Neural crest cell (in vitro differentiated cells): Measurements from ENCODE around the gene AJAP1. TPM values are rescaled to one million over a fixed set of nuclear protein-coding genes. Genes with fewer than 3 reads are reported as not detected.
"Not testable (repeated sequence)": the region's sequence is repeated elsewhere in the genome, so short reads cannot be mapped to it uniquely, and the experiment has no call there.

ENCODE experiments used
- DNase-seq: peaks from one replicate; pipeline ENCODE4 v3.0.0; 2021; ENCODE audit warnings: low read depth, mixed read lengths, low spot score
- H3K27ac Mint-ChIP-seq: one replicate; pipeline ENCODE4 v1.8.0; 2021; ENCODE audit warnings: mild to moderate bottlenecking, mixed read lengths; ENCODE audit not compliant: unreplicated experiment
- H3K27me3 Mint-ChIP-seq: 2 replicates; pipeline ENCODE4 v1.8.0; 2021; ENCODE audit warnings: low read depth, mild to moderate bottlenecking, mixed read lengths
- H3K36me3 Mint-ChIP-seq: 2 replicates; pipeline ENCODE4 v1.8.0; 2021; ENCODE audit warnings: low read depth, mild to moderate bottlenecking, mixed read lengths
- H3K4me1 Mint-ChIP-seq: 2 replicates; pipeline ENCODE4 v1.8.0; 2021; ENCODE audit warnings: mixed read lengths
- H3K4me3 Mint-ChIP-seq: one replicate; pipeline ENCODE4 v1.8.0; 2021; ENCODE audit warnings: mild to moderate bottlenecking, mixed read lengths
- H3K9me3 Mint-ChIP-seq: 2 replicates; pipeline ENCODE4 v1.8.0; 2021; ENCODE audit warnings: mixed read lengths
- total RNA-seq: library from RNA; stranded (reverse); gene quantifications from 2 replicates; pipeline ENCODE4 v1.2.1, GENCODE V29; 2021
- TF ChIP-seq, protein P1 (sequence below): fragments of 200-600 bp; sonication (generic); conservative IDR thresholded peaks from 2 replicates; pipeline ENCODE4 v1.5.0; 2021; ENCODE audit warnings: antibody characterized with exemption, mild to moderate bottlenecking

The AJAP1 gene
- total RNA-seq, 1 donor from 2014 or later, result 1.4 TPM

DNA sequence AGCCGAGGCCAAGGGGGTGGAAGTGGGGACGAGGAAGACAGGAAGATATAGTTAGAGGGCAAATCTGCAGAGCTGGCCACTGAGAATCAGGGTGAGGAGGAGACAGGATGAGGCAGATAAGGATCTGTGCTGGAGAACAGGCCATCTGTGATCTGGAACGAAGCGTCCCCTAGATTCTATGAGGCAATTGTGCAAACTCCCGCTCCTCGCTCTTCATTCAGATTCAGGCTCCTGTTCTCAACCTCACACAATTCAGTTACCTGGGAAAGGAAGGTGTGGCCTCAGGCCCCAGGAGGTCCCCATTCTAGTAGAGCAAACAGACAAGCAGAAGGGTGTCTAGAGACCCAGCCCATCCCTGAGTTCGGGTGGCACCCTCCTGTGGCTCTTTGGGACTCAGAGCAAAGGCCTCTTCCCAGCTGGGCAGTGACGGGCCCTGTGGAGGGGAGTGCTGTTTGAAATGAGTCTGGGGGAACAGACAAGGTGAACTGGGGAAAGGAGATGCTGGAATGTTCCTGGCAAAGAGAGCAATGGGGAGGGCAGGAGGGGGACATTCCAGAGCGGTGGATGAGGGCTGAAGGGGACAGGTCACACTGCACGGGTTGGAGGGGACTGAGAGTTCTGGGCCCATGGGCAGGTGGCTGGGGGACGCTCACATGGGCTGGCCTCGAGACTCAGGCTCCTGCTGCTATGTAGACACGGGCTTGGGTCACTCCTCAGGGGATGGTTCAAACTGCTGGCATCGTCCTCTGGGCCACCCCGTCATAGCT, 39.9 kb upstream of the AJAP1 start:
- H3K27me3 Mint-ChIP-seq, result no peaks in the 10 kb centered on the region
- TF ChIP-seq, protein P1, sequence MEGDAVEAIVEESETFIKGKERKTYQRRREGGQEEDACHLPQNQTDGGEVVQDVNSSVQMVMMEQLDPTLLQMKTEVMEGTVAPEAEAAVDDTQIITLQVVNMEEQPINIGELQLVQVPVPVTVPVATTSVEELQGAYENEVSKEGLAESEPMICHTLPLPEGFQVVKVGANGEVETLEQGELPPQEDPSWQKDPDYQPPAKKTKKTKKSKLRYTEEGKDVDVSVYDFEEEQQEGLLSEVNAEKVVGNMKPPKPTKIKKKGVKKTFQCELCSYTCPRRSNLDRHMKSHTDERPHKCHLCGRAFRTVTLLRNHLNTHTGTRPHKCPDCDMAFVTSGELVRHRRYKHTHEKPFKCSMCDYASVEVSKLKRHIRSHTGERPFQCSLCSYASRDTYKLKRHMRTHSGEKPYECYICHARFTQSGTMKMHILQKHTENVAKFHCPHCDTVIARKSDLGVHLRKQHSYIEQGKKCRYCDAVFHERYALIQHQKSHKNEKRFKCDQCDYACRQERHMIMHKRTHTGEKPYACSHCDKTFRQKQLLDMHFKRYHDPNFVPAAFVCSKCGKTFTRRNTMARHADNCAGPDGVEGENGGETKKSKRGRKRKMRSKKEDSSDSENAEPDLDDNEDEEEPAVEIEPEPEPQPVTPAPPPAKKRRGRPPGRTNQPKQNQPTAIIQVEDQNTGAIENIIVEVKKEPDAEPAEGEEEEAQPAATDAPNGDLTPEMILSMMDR, result no peak

DNA sequence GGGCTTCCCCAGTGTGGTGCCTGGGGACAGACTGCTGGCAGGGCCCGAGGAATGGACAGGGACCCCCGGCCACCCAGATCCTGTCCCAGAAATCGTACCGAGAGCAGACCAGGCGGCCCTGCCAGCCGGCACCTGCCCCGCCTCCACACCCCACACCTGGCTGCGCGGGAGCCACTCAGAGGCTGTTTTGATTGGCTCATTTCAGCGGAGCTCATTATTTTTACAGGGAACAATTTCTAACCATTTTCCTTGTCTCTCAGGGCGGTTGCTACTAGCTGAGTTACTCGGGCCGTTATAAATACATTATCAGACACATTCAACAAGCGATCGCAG, 39.3 kb upstream of the AJAP1 start:
- H3K36me3 Mint-ChIP-seq, result peaks cover 2% of the 10 kb centered on the region
- TF ChIP-seq, protein P1, result no peak
- H3K4me1 Mint-ChIP-seq, result peaks cover 11% of the 10 kb centered on the region
- DNase-seq, result no peak
- no peak overlapping the region for H3K27ac Mint-ChIP-seq
- no peak overlapping the region for H3K4me3 Mint-ChIP-seq
- H3K27me3 Mint-ChIP-seq, result no peaks in the 10 kb centered on the region
- peaks cover 3% of the 10 kb centered on the region for H3K9me3 Mint-ChIP-seq

More for the DNA sequence above, 39.9 kb upstream of the AJAP1 start:
- H3K4me1 Mint-ChIP-seq, result peaks cover 11% of the 10 kb centered on the region
- H3K4me3 Mint-ChIP-seq, result no peak overlapping the region
- H3K36me3 Mint-ChIP-seq, result peaks cover 2% of the 10 kb centered on the region
- DNase-seq, result no peak
- H3K9me3 Mint-ChIP-seq, result peaks cover 3% of the 10 kb centered on the region
- no peak overlapping the region for H3K27ac Mint-ChIP-seq

DNA sequence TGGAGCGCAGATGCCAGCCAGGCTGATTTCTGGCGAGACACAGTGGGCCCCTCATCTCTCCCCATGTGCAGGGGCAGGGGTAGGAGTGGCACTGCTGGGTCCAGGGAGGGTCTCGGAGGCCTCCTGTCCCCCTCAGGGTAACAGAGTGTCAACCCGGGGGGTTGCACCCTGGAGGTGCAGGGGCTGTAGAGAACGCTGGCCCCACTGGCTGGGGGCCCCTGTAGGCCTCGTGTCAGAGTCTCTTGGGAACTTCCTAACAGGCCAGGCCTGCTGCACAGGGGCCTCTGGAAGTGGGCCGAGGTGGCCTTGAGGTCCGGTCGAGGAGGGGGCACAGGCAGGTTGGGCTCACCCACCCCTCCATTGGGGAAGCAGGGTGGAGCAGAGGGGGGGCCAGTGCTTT, 38.9 kb upstream of the AJAP1 start:
- Mint-ChIP-seq H3K27me3 (no peaks in the 10 kb centered on the region), H3K4me3 (no peak overlapping the region), H3K27ac (no peak overlapping the region), H3K4me1 (peaks cover 11% of the 10 kb centered on the region), H3K36me3 (peaks cover 2% of the 10 kb centered on the region), H3K9me3 (peaks cover 2% of the 10 kb centered on the region)
- DNase-seq, result no peak
- TF ChIP-seq, protein P1, result no peak

DNA sequence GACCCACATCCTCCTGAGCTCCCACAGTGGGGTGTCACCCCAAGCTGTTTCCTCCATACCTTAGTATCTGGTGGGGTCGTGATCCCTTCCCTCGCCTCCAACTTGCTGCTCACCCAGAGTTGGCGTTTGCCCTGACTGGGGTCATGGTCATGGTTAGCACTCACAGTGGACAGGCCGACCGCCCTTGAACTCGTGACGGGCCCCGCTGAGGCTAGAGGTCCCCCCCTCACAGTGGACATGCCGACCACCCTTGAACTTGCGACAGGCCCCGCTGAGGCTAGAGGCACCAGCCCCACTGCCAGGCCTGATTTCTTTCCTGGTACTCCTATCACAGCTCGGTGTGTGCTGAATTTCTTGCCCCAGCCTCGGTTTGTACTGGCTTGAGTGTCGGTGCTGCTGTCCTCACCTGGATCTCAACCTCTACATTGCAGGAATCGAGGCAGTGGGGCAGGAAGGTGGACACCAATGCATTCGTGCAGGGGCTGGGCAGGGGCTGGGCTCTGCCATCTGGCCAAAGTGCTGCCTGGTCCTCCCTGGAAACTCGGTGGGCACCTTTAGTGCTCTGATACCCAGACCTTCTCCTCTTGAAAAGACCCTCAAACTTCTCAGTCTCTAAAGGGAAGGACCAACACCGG, 37.5 kb upstream of the AJAP1 start:
- no peak for DNase-seq
- TF ChIP-seq, protein P1, result no peak
- H3K4me1 Mint-ChIP-seq, result peaks cover under 1% of the 10 kb centered on the region
- H3K36me3 Mint-ChIP-seq, result no peaks in the 10 kb centered on the region
- no peaks in the 10 kb centered on the region for H3K9me3 Mint-ChIP-seq
- no peaks in the 10 kb centered on the region for H3K27me3 Mint-ChIP-seq
- no peak overlapping the region for H3K27ac Mint-ChIP-seq
- H3K4me3 Mint-ChIP-seq, result no peak overlapping the region

DNA sequence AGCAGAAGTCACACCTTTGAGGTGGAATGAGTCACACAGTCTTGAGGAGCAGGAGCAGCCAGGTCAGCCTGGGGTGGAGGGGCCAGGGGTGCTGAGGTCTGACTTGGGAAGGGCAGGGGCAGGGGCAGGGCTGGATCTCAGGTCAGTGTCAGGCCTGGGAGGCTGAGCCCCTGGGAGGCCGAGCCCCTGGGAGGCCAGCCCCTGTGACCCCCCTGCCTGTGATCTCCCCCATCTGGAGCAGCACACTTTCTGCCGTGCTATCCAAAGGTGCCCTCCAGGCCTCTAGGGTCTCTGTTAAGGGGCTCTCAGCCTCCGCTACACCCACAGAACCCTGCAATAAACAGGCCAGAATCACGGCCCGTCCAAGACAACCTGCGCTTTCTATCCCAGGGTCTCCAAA, 36.9 kb upstream of the AJAP1 start:
- no peaks in the 10 kb centered on the region for H3K4me1 Mint-ChIP-seq
- H3K27ac Mint-ChIP-seq, result no peak overlapping the region
- H3K4me3 Mint-ChIP-seq, result no peak overlapping the region
- no peak for DNase-seq
- TF ChIP-seq, protein P1, result no peak
- H3K36me3 Mint-ChIP-seq, result no peaks in the 10 kb centered on the region
- no peaks in the 10 kb centered on the region for H3K9me3 Mint-ChIP-seq
- H3K27me3 Mint-ChIP-seq, result no peaks in the 10 kb centered on the region

DNA sequence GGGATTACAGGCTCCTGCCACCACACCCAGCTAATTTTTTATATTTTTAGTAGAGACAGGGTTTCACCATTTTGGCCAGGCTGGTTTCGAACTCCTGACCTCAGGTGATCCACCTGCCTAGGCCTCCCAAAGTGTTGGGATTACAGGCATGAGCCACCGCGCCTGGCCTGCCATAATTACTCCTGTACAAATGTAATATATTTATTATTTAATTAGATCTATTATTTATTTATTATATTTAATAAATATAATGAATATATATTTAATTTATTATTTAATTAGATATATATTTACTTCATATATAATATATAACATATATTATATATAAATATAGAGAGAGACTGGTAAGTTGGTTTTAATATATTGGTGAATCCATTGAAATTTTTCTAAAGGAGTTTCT, 35.6 kb upstream of the AJAP1 start:
- not testable (repeated sequence) for H3K4me3 Mint-ChIP-seq, H3K9me3 Mint-ChIP-seq, H3K27ac Mint-ChIP-seq, DNase-seq, H3K27me3 Mint-ChIP-seq, H3K36me3 Mint-ChIP-seq, H3K4me1 Mint-ChIP-seq
